CD4-positive, alpha-beta T cell treated with Interleukin-6 at 100 ng/mL for 8 hours (primary cell): ENCODE results near the gene BRD4.
A peak's percentile ranks its signal among the peaks of the same experiment; 100 is the strongest.
"Not testable (repeated sequence)": the region's sequence is repeated elsewhere in the genome, so short reads cannot be mapped to it uniquely, and the experiment has no call there.

Experiments
- DNase-seq: peaks from one replicate; pipeline ENCODE4 v3.0.0-alpha.2; 2020; ENCODE audit warnings: mixed read lengths, low spot score

The BRD4 gene

DNA sequence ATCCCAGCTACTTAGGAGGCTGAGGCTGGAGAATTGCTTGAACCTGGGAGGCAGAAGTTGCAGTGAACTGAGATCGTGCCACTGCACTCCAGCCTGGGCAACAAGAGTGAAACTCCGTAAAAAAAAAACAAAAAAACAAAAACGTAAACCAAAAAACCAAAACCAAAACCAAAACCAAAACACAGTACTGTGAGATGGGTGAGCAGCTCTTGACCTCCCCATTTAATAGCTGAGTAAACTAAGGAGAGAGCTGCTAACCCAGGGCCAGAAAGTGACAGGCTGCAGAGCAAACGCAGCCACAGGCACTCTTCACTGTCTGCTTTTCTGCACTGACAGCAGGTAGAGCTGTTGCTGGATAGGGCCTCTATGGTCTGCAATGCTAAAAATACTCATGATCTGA is 27.7 kb upstream of the BRD4 start:
- DNase-seq = not testable (repeated sequence)

DNA sequence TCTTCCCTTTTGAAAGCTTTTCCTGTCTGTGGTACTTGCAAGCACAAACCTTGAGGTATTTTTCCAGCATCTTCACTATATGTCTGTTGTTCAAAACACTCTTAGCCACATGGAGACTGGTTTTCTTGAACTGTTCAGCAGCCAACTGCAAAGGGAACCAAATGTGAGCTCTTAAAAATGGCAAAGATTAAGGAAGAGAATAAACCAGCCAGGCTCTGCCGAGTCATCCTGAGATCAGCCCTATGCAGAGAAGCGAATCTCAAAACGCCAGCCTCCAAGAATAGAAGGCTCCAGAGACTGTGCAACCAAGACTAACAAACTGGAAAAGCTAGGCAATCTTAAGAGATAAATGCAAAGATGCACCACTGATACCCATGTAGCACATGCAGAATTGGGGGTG is 26.6 kb upstream of the BRD4 start:
- DNase-seq = no peak

DNA sequence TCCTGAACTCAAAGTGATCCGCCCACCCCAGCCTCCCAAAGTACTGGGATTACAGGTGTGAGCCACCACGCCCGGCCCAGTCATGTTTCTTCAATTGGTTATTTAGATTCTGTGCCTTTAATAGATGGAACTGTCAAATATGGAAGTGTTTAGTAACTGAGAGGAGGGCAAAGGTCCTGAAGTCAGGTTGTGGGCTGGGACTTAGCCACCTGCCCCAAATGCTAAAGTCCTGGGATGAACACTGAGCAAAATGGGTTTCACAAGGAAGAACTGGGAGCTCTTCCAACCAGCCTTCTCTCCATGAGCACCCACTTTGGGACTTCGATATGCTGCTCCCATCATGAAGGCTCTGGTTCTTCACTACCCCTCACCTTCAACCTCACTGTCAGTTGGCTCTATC is 25.6 kb upstream of the BRD4 start:
- no peak for DNase-seq

DNA sequence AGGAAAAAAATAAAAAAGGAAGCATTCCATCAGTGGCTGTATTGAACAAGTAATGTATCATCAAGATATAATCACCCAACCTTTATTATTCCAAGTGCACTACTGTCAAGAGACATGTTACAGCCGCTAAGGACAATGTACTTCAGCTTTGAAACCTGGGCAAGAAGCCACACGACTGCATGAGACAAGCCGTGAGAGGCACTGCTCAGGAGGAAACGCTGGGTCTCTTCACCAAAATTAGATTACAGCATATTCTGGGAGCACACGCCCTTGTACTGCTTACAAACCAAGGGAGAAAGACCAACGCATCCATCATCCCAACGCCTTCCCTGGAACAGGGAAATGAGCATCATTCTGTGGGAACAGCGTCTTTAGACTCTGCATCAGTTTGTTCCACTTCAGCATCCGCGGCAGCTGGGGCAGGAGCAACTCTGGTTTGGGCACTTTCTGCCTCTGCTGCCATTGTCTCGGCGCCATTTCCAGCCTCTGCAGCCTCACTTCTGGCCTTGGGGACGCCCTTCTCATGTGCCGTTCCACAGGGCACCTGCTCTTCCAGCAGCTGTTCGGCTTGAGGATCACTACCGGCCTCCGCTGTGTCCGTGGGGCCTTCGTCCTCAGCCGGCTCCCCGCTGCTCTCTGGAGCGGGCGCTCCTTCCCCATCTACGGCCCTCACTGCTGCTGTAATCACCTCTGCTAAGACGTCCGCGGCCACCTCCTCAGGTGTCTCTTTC is 22.4 kb upstream of the BRD4 start:
- no peak for DNase-seq

DNA sequence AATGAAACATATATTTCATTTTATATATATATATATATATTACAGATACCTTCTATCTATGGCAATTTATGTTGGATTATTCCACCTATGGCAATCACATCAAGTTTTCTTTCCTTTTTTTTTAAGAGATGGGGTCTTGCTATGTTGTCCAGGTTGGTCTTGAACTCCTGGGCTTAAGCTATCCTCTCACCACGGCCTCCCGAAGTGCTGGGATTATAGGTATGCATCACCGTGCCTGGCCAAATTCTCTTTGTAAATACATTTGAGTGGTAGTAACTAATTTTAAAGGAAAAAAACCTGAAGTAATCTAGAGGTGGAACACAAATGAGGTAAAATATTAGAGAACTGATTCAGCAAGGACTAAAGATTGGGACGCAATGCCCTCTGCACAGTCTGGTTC is 21.6 kb upstream of the BRD4 start:
- no peak for DNase-seq

DNA sequence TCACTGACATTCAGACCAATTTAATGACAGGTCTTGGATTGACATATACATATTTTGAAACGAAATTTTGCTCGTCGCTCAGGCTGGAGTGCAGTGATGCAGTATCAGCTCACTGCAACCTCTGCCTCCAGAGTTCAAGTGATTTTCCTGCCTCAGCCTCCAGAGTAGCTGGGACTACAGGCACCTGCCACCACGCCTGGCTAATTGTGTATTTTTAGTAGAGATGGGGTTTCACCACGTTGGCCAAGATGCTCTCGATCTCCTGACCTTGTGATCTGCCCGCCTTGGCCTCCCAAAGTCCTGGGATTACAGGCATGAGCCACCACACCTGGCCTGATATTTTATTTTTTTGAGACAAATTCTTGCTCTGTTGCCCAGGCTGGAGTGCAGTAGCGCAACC is 20.2 kb upstream of the BRD4 start:
- DNase-seq = not testable (repeated sequence)

DNA sequence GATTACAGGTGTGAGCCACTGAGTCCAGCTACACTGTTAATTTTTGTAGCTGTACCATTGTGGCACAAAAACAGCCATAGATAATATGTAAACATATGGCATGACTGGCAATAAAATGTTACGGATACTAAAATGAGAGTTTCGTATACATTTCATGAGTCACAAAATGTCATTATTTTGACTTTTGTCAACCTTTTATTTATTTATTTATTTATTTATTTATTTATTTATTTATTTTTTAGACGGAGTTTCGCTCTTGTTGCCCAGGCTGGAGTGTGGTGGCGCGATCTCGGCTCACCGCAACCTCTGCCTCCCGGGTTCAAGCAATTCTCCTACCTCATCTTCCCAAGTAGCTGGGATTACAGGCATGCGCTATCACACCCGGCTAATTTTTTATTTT is 9.0 kb upstream of the BRD4 start:
- not testable (repeated sequence) for DNase-seq

DNA sequence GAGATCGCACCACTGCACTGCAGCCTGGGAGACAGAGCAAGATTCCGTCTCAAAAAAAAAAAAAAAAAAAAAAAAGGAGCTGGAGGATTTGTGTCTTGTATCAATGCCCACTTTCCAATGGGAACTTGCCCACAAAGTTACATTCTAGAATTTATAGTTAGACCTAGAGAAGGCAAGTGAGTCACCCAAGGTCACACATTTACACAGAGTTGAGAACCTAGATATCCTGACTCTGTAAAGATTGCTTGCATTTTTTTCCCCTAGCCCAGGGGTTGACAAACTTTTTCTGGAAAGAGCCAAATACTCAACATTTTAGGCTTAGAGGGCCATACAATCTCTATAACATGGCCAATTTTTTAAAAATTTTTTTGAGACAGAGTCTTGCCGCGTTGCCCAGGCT is 7.7 kb upstream of the BRD4 start:
- no peak for DNase-seq

DNA sequence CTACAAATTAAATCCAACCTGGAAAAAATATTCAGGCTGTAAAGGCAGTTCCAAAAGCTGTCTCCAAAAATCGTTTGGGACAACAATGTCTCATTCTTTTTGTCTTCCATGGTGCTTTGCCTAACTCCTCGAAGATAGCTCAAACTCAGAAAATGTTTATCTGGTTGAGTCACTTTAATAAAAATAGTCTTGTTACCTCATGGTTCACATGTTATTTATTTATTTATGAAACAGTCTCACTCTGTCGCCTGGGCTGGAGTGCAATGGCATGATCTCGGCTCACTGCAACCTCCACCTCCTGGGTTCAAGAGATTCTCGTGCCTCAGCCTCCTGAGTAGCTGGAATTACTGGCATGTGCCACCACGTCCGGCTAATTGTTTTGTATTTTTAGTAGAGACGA is 4.9 kb upstream of the BRD4 start:
- no peak for DNase-seq

DNA sequence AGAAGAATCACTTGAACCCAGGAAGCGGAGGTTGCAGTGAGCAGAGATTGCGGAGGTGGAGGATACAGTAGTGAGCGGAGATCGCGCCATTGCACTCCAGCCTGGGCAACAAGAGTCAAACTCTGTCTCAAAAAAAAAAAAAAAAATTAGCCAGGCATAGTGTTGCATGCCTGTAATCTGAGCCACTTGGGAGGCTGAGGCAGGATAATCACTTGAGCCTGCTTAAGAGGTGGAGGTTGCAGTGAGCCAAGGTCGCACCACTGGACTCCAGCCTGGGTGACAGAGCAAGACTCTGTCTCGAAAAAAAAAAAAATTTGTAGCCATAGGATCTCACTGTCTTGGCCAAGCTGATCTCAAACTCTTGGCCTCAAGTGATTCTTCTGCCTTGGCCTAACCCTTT is 3.7 kb upstream of the BRD4 start:
- DNase-seq = not testable (repeated sequence)

DNA sequence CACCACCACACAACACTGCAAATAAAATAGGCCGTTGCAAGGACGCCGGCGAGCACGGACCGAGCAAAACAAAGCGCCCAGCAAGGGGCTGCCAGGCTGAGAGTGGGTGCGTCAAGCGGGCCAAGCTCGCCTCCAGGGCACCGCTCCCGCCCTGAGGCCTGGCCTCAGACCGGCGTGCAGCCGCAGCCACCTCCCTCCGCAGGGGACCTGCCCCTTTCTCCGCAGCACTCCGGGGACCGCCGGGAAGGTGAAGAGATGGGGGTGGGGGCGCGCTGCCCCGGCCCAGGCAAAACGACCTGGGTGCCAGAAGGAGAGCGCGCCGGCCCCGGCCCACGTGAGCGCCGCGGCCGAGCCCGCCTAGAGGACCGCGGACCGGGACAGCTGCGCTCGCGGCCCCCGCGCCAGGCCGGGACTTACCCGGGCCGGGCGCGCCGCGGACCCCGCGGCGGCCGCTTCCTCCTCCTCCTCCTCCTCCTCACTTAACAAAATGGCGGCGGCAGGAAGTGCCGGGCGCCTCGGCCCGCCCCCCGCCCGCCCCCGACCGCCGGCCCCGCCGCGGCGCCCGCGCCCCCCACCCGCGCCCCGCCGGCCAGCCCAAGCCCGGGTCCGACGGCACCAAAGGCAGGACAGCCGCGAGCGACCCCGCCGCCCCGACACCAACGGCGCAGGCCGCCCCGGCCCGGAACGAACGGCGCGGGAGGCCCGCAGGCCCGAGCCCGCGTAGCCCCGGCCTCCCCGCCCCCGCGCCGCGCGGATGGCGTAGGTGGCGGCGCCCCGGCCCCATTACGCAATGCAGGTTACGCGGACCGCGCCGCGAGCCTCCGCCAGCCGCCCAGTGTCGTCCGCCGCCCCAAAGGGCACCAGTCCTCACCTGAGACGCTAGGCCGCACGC is 674 bp downstream of the BRD4 start:
- peak; percentile 46 for DNase-seq

DNA sequence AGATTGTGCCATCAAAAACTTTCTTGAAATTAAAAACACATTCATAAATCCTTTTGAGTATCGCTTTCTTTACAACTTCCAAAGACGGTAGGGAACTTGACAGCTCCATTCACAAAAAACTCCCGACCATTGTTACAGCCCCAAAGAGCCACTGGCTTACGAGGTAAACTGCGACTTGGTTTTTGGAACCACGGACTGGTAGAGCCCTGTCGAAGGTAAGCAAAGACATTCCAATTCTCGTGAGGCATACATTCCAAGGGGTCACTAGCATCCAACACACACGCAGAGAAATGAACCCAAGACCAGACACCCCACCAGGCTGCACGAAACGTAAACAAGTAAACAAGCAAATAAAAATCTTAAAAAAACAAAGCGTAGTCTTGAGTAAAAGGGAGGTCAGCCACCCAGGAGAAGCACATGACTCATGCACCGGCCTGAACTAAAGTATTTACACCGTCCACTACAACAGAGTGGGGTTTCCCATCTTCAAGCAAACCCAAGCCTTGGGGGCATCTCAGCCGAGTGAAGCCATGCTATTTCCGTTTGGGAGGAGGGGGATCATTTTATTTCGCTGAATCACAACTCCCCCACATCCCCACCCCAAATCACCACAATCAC is 1.4 kb downstream of the BRD4 start:
- DNase-seq = no peak

DNA sequence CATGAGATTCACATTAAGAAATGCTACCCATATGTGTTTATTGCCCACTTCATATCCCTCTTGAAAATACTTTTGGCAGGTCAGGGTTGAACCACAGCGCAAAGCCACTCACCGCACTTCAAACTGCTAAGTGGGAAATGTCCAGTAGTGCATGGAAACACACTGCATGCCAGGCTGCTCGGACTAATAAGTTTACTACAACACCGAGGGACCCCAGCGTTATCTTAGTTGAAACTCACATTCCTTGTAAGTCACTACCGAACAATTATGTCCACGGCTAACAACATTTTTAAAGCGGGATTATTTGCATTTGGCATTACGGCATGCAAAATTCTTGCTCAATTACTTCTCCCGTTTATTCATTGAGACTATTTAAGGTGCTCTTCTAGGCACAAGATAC is 4.0 kb downstream of the BRD4 start:
- DNase-seq = no peak

DNA sequence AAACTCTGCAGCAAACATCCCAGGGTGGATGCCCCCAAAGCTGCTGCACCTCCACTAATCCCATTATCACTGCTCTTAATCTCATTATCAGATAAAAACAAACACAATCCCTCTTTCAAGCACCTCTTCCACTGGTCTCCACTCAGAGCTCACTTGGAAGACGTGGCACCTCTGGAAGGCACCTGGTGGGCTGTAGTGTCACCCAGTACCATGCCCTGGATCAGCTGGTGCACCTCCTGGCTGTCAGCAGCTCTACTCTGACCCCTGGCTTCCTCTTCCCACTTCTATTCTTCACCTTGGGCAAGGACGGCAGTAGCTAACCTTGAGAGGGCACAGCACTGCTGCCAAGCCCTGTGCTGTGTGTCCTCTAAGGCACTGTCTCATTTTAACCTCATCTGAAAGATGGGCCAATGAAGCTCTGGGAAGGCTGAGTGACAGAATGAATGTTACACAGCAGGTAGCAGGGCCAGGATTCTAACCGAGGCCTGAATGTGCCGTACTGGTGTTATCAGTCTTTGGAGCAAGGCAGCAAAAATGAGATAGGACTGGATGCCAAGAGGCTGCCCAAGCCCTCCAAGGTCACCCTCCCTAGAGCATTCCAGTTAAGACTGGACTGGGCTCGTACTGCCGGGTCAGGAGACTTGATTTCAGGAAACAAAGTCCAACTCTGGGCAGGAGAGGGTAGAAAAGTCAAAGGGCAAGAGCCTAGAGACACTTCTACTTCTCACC is 7.4 kb downstream of the BRD4 start:
- DNase-seq = no peak

DNA sequence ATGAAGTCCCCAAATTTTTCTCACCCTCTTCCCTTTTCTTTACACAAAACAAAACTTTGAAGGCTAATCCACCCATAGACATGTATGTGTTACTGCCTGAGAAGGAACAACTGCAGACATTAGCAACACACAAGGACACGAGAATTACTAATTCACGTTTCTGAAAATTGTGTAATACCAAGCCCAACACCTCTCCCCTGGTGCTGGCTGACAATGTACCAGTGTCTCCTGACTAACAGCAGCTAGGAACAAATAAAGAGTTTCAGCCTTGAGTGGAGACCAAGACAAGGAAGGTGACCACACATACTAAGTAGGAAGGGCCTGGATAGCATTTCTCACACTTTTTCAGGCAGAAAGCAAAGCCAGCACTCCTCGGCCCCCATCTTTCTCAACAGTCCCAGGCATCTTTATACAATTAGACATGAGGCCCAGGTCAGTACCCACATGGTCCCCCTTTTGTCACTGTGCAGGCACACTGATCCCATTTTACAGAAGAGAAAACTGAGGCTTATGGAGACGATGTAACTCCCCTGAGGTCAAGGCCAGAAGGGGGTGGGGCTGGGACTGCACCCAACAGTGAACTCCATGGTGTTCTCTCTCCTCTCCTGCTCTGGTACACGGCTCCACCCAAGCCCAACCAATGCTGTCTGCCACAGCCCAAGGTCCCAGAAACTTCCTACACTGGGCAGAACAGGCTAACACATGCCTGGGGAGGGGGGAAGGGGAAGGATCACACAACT is 8.7 kb downstream of the BRD4 start:
- no peak for DNase-seq

DNA sequence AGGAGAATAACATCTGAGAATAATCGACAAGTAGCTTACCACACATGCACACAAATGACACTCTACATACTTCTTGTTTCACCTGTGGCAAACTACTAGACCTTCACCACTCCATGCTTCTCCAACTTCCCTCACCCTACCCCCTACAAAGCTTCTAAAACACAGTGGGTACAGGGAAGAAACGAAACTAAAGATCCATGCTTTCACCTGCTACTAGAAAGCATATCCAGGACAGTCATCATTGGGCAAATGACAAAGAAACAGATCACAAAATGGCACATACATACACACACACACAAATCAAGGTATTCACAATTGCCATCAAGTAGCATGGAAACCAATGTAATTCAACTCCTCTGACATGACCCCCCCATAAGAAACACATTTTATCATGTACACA is 10.6 kb downstream of the BRD4 start:
- DNase-seq = no peak

DNA sequence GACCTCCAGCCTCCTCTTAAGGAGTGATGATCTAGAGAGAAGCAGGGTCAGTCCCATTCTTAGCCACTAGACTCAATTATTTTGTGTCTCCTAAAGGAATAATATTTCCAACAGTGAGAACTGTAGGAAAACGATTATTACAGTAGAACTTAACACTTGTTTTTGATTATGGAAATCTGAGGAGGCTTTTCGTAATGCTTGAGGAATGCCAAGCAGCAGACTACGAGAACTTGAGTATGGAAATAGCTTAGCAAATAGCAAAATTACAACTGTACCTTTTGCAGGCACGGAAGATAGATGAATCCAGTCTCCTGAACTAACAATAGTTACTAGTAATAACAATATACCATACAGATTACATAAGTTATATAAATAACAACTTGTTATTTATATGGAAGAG is 12.2 kb downstream of the BRD4 start:
- no peak for DNase-seq

DNA sequence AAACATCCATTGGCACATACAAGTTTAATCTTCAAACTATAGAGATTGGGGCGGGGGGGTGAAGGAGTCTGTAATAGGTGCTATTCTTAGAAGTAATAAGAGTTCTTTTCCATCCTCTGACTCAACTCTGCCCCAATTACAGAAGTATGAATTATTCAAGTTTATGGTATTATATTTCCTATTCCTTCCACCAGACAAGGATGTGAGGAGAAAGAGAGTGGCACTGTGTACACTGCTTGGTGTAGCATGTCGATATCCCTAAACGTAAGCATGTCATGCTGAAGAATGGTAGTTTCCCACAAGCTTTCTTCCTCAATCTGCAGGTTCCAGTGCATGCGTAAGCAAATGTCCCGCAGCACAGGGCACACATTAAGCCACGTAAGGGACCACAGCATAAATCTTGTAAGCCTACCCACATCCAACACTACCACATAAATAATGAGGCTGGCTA is 14.1 kb downstream of the BRD4 start:
- DNase-seq = no peak

DNA sequence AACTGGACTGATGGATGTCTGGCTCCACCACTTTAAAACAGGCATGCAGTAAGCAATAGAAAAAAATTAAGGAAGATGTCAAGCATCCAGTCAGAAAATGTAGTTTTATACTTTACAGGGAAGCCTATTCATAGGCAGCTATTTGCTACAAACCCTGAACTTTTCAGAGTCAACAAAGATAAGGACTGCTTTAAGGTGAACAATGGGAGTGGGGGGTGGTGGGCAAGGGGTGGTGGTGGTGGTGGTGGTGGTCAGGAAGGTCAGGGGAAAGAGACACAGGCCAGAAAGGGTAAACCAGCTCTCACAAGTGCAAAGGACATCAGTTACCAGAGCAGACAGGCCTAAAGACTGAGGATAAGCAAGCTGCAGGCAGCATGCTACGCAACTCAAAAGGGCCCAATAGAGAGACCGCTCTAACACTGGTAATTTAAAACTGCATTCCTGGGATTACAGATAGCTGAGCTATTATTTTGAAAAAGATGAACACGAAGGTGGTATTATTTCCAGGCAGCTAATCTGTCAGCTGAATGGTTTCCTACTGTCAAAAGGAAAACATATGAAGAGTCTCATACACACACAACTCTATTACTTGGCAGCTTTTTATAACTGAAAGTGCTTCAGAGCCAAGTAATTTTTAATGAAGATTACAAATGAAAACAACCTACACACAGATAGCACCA is 14.8 kb downstream of the BRD4 start:
- DNase-seq = no peak

DNA sequence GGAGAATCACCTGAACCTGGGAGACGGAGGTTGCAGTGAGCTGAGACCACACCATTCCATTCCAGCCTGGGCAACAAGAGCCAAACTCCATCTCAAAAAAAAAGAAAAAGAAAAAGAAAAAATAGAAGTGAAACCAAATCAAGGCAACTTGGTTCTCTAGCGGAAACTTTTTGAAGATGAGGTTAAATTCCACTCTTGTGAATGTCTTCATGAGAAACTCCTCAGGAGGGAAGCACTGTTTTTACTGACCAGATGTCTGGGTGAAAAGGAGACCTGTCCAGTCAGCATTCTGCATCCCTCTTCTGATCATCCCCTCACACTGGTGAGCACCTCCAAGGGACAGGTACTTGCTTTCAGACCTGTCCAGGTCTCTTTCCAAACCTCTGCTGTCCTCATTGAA is 15.8 kb downstream of the BRD4 start:
- no peak for DNase-seq

DNA sequence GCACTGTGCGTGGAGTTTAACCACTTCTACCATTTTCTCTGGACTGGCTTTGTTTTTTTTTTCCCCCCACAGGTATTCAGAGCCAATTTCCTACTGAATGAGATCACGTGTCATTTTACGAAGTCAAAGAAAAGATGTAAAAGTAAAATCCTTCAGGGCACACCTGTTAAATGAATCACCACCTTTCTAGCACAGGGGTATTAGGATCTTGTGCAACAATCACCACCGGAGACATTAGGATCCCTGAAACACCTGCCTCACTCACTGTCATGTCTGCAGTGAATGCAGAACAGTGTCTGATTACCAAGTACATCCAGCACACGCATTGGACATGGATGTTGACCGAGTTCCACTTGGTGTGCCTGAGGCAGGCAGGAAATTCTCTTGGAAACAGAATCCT is 17.2 kb downstream of the BRD4 start:
- no peak for DNase-seq
